ENCODE measurements around the gene GNB3.

Gene GNB3

GRCh38 chr12:6839482-6840201 is 1.1 kb upstream of the GNB3 start:
- no peak for DNase-seq

- DNase-seq: no peak
These were observed 395 bp upstream of the GNB3 start for GRCh38 chr12:6840330-6840729.

GRCh38 chr12:6842075-6842474 is 1.4 kb downstream of the GNB3 start:
- no peak for DNase-seq

- no peak for DNase-seq
These were observed 2.6 kb downstream of the GNB3 start for GRCh38 chr12:6843118-6843902.

- DNase-seq: no peak
These were observed 4.7 kb downstream of the GNB3 start for GRCh38 chr12:6845395-6845794.

GRCh38 chr12:6846316-6846869 is 5.7 kb downstream of the GNB3 start:
- DNase-seq: no peak

GRCh38 chr12:6847676-6848075 is 7.0 kb downstream of the GNB3 start:
- DNase-seq: no peak

GRCh38 chr12:6849427-6849826 is 8.7 kb downstream of the GNB3 start:
- DNase-seq: no peak

GRCh38 chr12:6849976-6850560 is 9.3 kb downstream of the GNB3 start:
- DNase-seq: no peak

- no peak for DNase-seq
These were observed 10.0 kb downstream of the GNB3 start for GRCh38 chr12:6850796-6851152.

GRCh38 chr12:6851153-6851920 is 10.6 kb downstream of the GNB3 start, which contains the start of gene CDCA3:
Gene CDCA3, minus strand, starts transcription at chr12:6851286. Its CDS starts 334 bp downstream, at chr12:6850952.
- peak; percentile 99 for DNase-seq

GRCh38 chr12:6851921-6852650 is 11.4 kb downstream of the GNB3 start, which contains the start of gene USP5:
Gene USP5, plus strand, starts transcription at chr12:6852150. Its CDS starts 30 bp downstream, at chr12:6852180.
- DNase-seq: peak; percentile 100

GRCh38 chr12:6852651-6853354 is 12.1 kb downstream of the GNB3 start:
- peak; percentile 87 for DNase-seq

- no peak for DNase-seq
These were observed 12.9 kb downstream of the GNB3 start for GRCh38 chr12:6853626-6854025.

- no peak for DNase-seq
These were observed 13.3 kb downstream of the GNB3 start for GRCh38 chr12:6854036-6854435.

GRCh38 chr12:6855322-6855721 is 14.6 kb downstream of the GNB3 start:
- no peak for DNase-seq

GRCh38 chr12:6858799-6859198 is 18.1 kb downstream of the GNB3 start:
- DNase-seq: no peak

- no peak for DNase-seq
These were observed 19.4 kb downstream of the GNB3 start for GRCh38 chr12:6860116-6860515.

- no peak for DNase-seq
These were observed 20.2 kb downstream of the GNB3 start for GRCh38 chr12:6860942-6861341.

GRCh38 chr12:6861391-6861790 is 20.7 kb downstream of the GNB3 start:
- no peak for DNase-seq

- DNase-seq: no peak
These were observed 22.3 kb downstream of the GNB3 start for GRCh38 chr12:6863033-6863432.

All from NCI-H226 (cell line).